ENCODE measurements around the gene GNB5.

Gene GNB5

GRCh38 chr15:52220937-52221660, 29.9 kb upstream of the GNB5 start:
- no peak overlapping the region for H3K4me3 ChIP-seq (ENCODE audit: low read depth, low read length)
- TF ChIP-seq CTCF (IDR thresholded peaks at IDR 0.05; ENCODE audit: low read depth, low read length): no peak

- no peak for TF ChIP-seq CTCF (IDR thresholded peaks at IDR 0.05; ENCODE audit: low read depth, low read length)
- no peak overlapping the region for H3K4me3 ChIP-seq (ENCODE audit: low read depth, low read length)
Observed at GRCh38 chr15:52220251-52220650, 29.1 kb upstream of the GNB5 start.

- no peak for TF ChIP-seq CTCF (IDR thresholded peaks at IDR 0.05; ENCODE audit: low read depth, low read length)
- H3K4me3 ChIP-seq (ENCODE audit: low read depth, low read length): no peak overlapping the region
Observed at GRCh38 chr15:52218816-52219215, 27.6 kb upstream of the GNB5 start.

GRCh38 chr15:52218371-52218770, 27.2 kb upstream of the GNB5 start:
- no peak for TF ChIP-seq CTCF (IDR thresholded peaks at IDR 0.05; ENCODE audit: low read depth, low read length)
- H3K4me3 ChIP-seq (ENCODE audit: low read depth, low read length): no peak overlapping the region

GRCh38 chr15:52217186-52217585, 26.0 kb upstream of the GNB5 start:
- TF ChIP-seq CTCF (IDR thresholded peaks at IDR 0.05; ENCODE audit: low read depth, low read length): no peak
- no peak overlapping the region for H3K4me3 ChIP-seq (ENCODE audit: low read depth, low read length)

GRCh38 chr15:52214553-52214952, 23.4 kb upstream of the GNB5 start:
- H3K4me3 ChIP-seq (ENCODE audit: low read depth, low read length): no peak overlapping the region
- no peak for TF ChIP-seq CTCF (IDR thresholded peaks at IDR 0.05; ENCODE audit: low read depth, low read length)

- no peak for TF ChIP-seq CTCF (IDR thresholded peaks at IDR 0.05; ENCODE audit: low read depth, low read length)
- no peak overlapping the region for H3K4me3 ChIP-seq (ENCODE audit: low read depth, low read length)
Observed at GRCh38 chr15:52213206-52213605, 22.0 kb upstream of the GNB5 start.
